IMR-90 (cell line): ENCODE data around the gene CYB5R3. TPM values are rescaled to one million over a fixed set of nuclear protein-coding genes. Genes with fewer than 3 reads are reported as not detected.

Experiments
- ATAC-seq: fragments of 200-7000 bp; cut with Tn5 transposase; 2 replicates; pipeline ENCODE4 v1.9.1; 2020; ENCODE audit warnings: low read depth, mild to moderate bottlenecking, moderate library complexity
- BruUV-seq: library from RNA; stranded (reverse); fragments of 400-500 nt; replicated peaks from 2 replicates; lab custom pipeline; 2021; lab: Mats Ljungman, UMichigan
- CTCF ChIA-PET: fragments of 300-600 bp; formaldehyde crosslinking; extraction: SDS; loops from one replicate; lab custom pipeline; 2021; ENCODE audit warnings: antibody characterized with exemption; lab: Yijun Ruan, JAX
- POLR2A ChIA-PET: fragments of 300-600 bp; sonication (Branson Sonifier 250); formaldehyde crosslinking; loops from one replicate; lab custom pipeline; 2022; ENCODE audit warnings: antibody characterized with exemption; ENCODE audit not compliant: unreplicated experiment; lab: Charles Lee
- DNase-seq: peaks from one replicate; pipeline ENCODE4 v3.0.0; 2013
- H2AFZ ChIP-seq: replicated peaks from 2 replicates; pipeline ENCODE3; 2013; ENCODE audit warnings: low read length, mild to moderate bottlenecking; ENCODE audit not compliant: poor library complexity
- H2AK5ac ChIP-seq: 2 replicates; pipeline ENCODE4 v1.6.1; 2013; ENCODE audit warnings: low read depth, low read length, inconsistent platforms
- H2AK9ac ChIP-seq: replicated peaks from 2 replicates; pipeline ENCODE3; 2013; ENCODE audit warnings: mild to moderate bottlenecking, low read depth, low read length, moderate library complexity; ENCODE audit not compliant: poor library complexity
- H2BK120ac ChIP-seq: 2 replicates; pipeline ENCODE4 v1.6.1; 2013; ENCODE audit warnings: low read depth, low read length, inconsistent platforms
- H2BK15ac ChIP-seq: 3 replicates; pipeline ENCODE4 v1.6.1; 2013; ENCODE audit warnings: low read depth, low read length, inconsistent platforms
- H2BK20ac ChIP-seq: 2 replicates; pipeline ENCODE4 v1.6.1; 2013; ENCODE audit warnings: low read depth, mild to moderate bottlenecking, inconsistent platforms, low read length, moderate library complexity
- H2BK5ac ChIP-seq: 2 replicates; pipeline ENCODE4 v1.6.1; 2013; ENCODE audit warnings: mild to moderate bottlenecking, low read depth, low read length, inconsistent platforms; ENCODE audit not compliant: poor library complexity, severe bottlenecking
- H3K14ac ChIP-seq: replicated peaks from 2 replicates; pipeline ENCODE4 v1.6.1; 2013; ENCODE audit warnings: low read depth, low read length, inconsistent platforms
- H3K18ac ChIP-seq: 2 replicates; pipeline ENCODE4 v1.6.1; 2013; ENCODE audit warnings: low read depth, low read length, control low read depth
- H3K23ac ChIP-seq: 2 replicates; pipeline ENCODE4 v1.6.1; 2013; ENCODE audit warnings: low read depth, low read length, inconsistent platforms
- H3K27ac ChIP-seq: 2 replicates; pipeline ENCODE4 v1.5.1; 2013; ENCODE audit warnings: mild to moderate bottlenecking, control low read depth, low read length; ENCODE audit not compliant: insufficient read depth
- H3K27me3 ChIP-seq: 2 replicates; pipeline ENCODE4 v1.6.1; 2013; ENCODE audit warnings: low read length; ENCODE audit not compliant: control insufficient read depth, insufficient read depth
- H3K36me3 ChIP-seq: 2 replicates; pipeline ENCODE4 v1.6.1; 2013; ENCODE audit warnings: low read length, mixed read lengths; ENCODE audit not compliant: control insufficient read depth, insufficient read depth
- H3K4ac ChIP-seq: 2 replicates; pipeline ENCODE4 v1.6.1; 2013; ENCODE audit warnings: low read depth, low read length, inconsistent platforms
- H3K4me1 ChIP-seq: 2 replicates; pipeline ENCODE4 v1.6.1; 2013; ENCODE audit warnings: low read length, mixed read lengths; ENCODE audit not compliant: control insufficient read depth, insufficient read depth
- H3K4me2 ChIP-seq: 2 replicates; pipeline ENCODE4 v1.6.1; 2013; ENCODE audit warnings: low read depth, mild to moderate bottlenecking, control low read depth, low read length, moderate library complexity
- H3K4me3 ChIP-seq: 2 replicates; pipeline ENCODE4 v1.5.1; 2013; ENCODE audit warnings: low read depth, mild to moderate bottlenecking, control low read depth, low read length, moderate library complexity; ENCODE audit not compliant: insufficient read depth
- H3K56ac ChIP-seq: 2 replicates; pipeline ENCODE4 v1.6.1; 2013; ENCODE audit warnings: low read length, inconsistent platforms; ENCODE audit not compliant: insufficient read depth; ENCODE audit errors: extremely low read depth
- H3K79me1 ChIP-seq, 2 experiments: 2 replicates each; pipeline ENCODE4 v1.6.1; 2013; ENCODE audit warnings: low read length in 2 of 2, inconsistent platforms in 1 of 2, low read depth in 1 of 2
- H3K9ac ChIP-seq: 2 replicates; pipeline ENCODE4 v1.6.1; 2013; ENCODE audit warnings: low read depth, low read length, control low read depth
- H3K9me1 ChIP-seq: 2 replicates; pipeline ENCODE4 v1.6.1; 2013; ENCODE audit warnings: low read length, inconsistent platforms; ENCODE audit not compliant: insufficient read depth
- H3K9me3 ChIP-seq: 2 replicates; pipeline ENCODE4 v1.6.1; 2013; ENCODE audit warnings: low read length; ENCODE audit not compliant: control insufficient read depth, insufficient read depth
- H4K20me1 ChIP-seq: 2 replicates; pipeline ENCODE4 v1.6.1; 2013; ENCODE audit warnings: low read length, inconsistent platforms; ENCODE audit not compliant: insufficient read depth
- H4K5ac ChIP-seq: 2 replicates; pipeline ENCODE4 v1.6.1; 2013; ENCODE audit warnings: mild to moderate bottlenecking, low read depth, low read length, control low read depth
- H4K8ac ChIP-seq, 2 experiments: 2 replicates each; pipeline ENCODE4 v1.6.1; 2013; ENCODE audit warnings: low read depth in 2 of 2, low read length in 2 of 2, control low read depth in 1 of 2, inconsistent platforms in 1 of 2
- H4K91ac ChIP-seq: 2 replicates; pipeline ENCODE4 v1.6.1; 2013; ENCODE audit warnings: low read depth, low read length, inconsistent platforms; ENCODE audit not compliant: insufficient read depth
- BHLHE40 ChIP-seq: fragments of 150-350 bp; IDR thresholded peaks from 2 replicates; pipeline ENCODE4 v1.6.1; 2016; ENCODE audit warnings: mild to moderate bottlenecking, low read depth, low read length
- CTCF ChIP-seq: conservative IDR thresholded peaks from 2 replicates; pipeline ENCODE4 v1.5.1; 2012; ENCODE audit warnings: mild to moderate bottlenecking, low read depth, low read length, improper control_type of control experiment
- FOS ChIP-seq: fragments of 150-350 bp; IDR thresholded peaks from 2 replicates; pipeline ENCODE4 v1.6.1; 2016; ENCODE audit warnings: low read depth, low read length
- RAD21 ChIP-seq: IDR thresholded peaks from 2 replicates; pipeline ENCODE4 v1.6.1; 2012; ENCODE audit warnings: low read length, improper control_type of control experiment
- RCOR1 ChIP-seq: IDR thresholded peaks from 2 replicates; pipeline ENCODE4 v1.6.1; 2012; ENCODE audit warnings: mild to moderate bottlenecking, low read length, improper control_type of control experiment; ENCODE audit not compliant: insufficient replicate concordance
- WGBS, 2 experiments: methylation state at CpG; one replicate each; pipeline versions ENCODE4 v1.1.5 to v1.1.7; 2013; ENCODE audit warnings: missing lambda C conversion rate in 2 of 2; ENCODE audit not compliant: insufficient read length in 1 of 2; ENCODE audit errors: extremely low coverage in 2 of 2; 5-methylcytosine and 5-hydroxymethylcytosine counted together
- dilution Hi-C: fragments of 300-500 bp; cut with HindIII; formaldehyde crosslinking; loops from one replicate; pipeline ENCODE4 v1.14.3; 2018; ENCODE audit warnings: low sequenced_read_pairs; ENCODE audit not compliant: unreplicated experiment
- in situ Hi-C: fragments of 300-500 bp; cut with MboI; formaldehyde crosslinking; loops from 3 replicates; pipeline ENCODE4 v1.14.3; 2019; ENCODE audit warnings: low sequenced_read_pairs, inconsistent platforms, mixed read lengths
- intact Hi-C: fragments of 100-400 bp; cut with micrococcal nuclease; formaldehyde crosslinking; loops from 2 replicates; pipeline ENCODE4 v1.10.0; 2022
- polyA plus RNA-seq, 3 experiments: library from polyadenylated mRNA; depleted of rRNA; stranded (reverse); fragments of >200 nt; gene quantifications; 2 replicates each; pipeline ENCODE4 v1.2.3, GENCODE V29; 2012; ENCODE audit warnings: low replicate concordance in 1 of 3
- total RNA-seq: library from RNA; depleted of rRNA; stranded (reverse); fragments of >200 nt; gene quantifications from 2 replicates; pipeline ENCODE4 v1.2.3, GENCODE V29; 2012

The CYB5R3 gene
- total and polyA plus RNA-seq, 2 of the 4 experiments (the other 2 are of a cell fraction): 44.1 to 362 TPM

- Histone ChIP-seq H2AK5ac (no peak overlapping the region), H3K27me3 (no peaks in the 10 kb centered on the region), H3K4me1 (peaks cover 4% of the 10 kb centered on the region; the same call in 1 of the 2 replicates), H4K91ac (no peak overlapping the region), H2BK5ac (peak overlapping the region; percentile 44), H3K14ac (no peak overlapping the region), H2BK20ac (no peak overlapping the region), H3K9me1 (0 out of 2 replicates have a peak, but pooled peaks cover 4% of the 10 kb centered on the region), H3K56ac (no peak overlapping the region), H3K36me3 (peaks cover 72% of the 10 kb centered on the region), H3K18ac (no peak overlapping the region), H3K9me3 (no peaks in the 10 kb centered on the region), H2AK9ac (peak overlapping the region; percentile 65), H3K4ac (no peak overlapping the region), H3K23ac (no peak overlapping the region), H3K27ac (no peak overlapping the region), H4K5ac (no peak overlapping the region), H4K8ac (no peak overlapping the region), H3K4me2 (no peak overlapping the region), H4K20me1 (peaks cover 17% of the 10 kb centered on the region; the same call in 1 of the 2 replicates), H2BK120ac (no peak overlapping the region), H3K79me1 (peaks cover 29 to 53% of the 10 kb centered on the region in 2 experiments), H3K4me3 (no peak overlapping the region), H3K9ac (no peak overlapping the region), H2AFZ (no peak overlapping the region), H2BK15ac (no peak overlapping the region)
- ChIA-PET CTCF (no interaction called here), POLR2A (no interaction called here)
- BruUV-seq: no TSS peak
- ATAC-seq (no peak), DNase-seq (no peak)
- TF ChIP-seq CTCF (no peak), BHLHE40 (no peak), RAD21 (no peak), FOS (no peak), RCOR1 (no peak)
- in situ Hi-C loops (no loop called here), intact Hi-C loops (no loop called here), dilution Hi-C loops (no loop called here)
- 76% methylated on average over 5 of the region's 28 CpGs; no CpG with 5 or more reads in 1 of the 2 experiments for WGBS, 2 experiments
Observed at GRCh38 chr22:42630901-42631602, 18.1 kb downstream of the CYB5R3 start.
